Measurements from ENCODE around the gene RAB28. TPM values are rescaled to one million over a fixed set of nuclear protein-coding genes. Genes with fewer than 3 reads are reported as not detected.

Gene RAB28
- total and polyA plus RNA-seq, 9 of the 15 experiments (the other 6 are each of a cell fraction or from before 2014, with no cell fraction given), result 6.7 to 40.4 (median 23.0) TPM

DNA sequence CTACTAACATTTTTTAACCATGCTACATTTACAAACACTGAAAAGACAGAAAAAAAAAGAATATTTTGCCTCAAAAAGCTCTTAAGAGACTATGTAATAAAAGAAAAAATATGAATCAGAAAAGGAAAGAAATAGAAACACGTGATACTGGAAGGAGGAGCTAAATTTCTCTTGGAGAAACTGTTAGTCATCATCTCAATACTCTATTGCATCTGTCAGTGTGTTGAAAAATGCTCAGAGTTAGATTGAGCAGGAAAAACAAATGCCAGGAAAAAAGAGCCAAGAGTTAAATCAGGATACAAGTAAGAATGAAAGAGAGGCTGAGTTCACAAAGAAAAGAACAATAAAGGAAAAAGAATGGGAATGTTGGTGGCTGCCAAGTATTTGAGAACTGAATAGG, 2.6 kb downstream of the RAB28 start (continued):
- TF ChIP-seq RBBP5 (IDR thresholded peaks at IDR 0.05; ENCODE audit: borderline replicate concordance, insufficient read depth, low read length, poor library complexity, severe bottlenecking) (no peak), SMARCC2 (IDR thresholded peaks at IDR 0.05; ENCODE audit: low read depth) (peak; percentile 47; the same call in 1 of the 2 replicates), ZNF436 (CRISPR knock-in tag; IDR thresholded peaks at IDR 0.05) (no peak), JUND (IDR thresholded peaks at IDR 0.05; ENCODE audit: borderline replicate concordance, low read depth, low read length) (peak; percentile 33; the same call in 1 of the 2 replicates), JUND (tag; IDR thresholded peaks at IDR 0.05; ENCODE audit: borderline replicate concordance, low read depth, low read length) (no peak), C11orf30 (IDR thresholded peaks at IDR 0.05; ENCODE audit: low read depth) (0 out of 2 replicates have a peak, but pooled peaks have one; percentile 37), THRAP3 (IDR thresholded peaks at IDR 0.05; ENCODE audit: borderline replicate concordance) (no peak), TOE1 (IDR thresholded peaks at IDR 0.05; ENCODE audit: borderline replicate concordance) (peak; percentile 68; the same call in 1 of the 2 replicates), TOE1 (CRISPR knock-in tag; IDR thresholded peaks at IDR 0.05; ENCODE audit: borderline replicate concordance, low read depth) (no peak), LEF1 (IDR thresholded peaks at IDR 0.05) (no peak), ZNF445 (CRISPR knock-in tag; IDR thresholded peaks at IDR 0.05; ENCODE audit: low read depth) (no peak), DIDO1 (tag; IDR thresholded peaks at IDR 0.05; ENCODE audit: low read depth) (no peak), FOSL1 (tag; conservative IDR thresholded peaks at IDR 0.05) (peak; percentile 42; the same call in 1 of the 2 replicates), FOXM1 (IDR thresholded peaks at IDR 0.05; ENCODE audit: low read depth) (peak; percentile 62), FOXM1 (CRISPR knock-in tag; IDR thresholded peaks at IDR 0.05; ENCODE audit: low read depth) (no peak)
- TF ChIP-seq, protein P1, sequence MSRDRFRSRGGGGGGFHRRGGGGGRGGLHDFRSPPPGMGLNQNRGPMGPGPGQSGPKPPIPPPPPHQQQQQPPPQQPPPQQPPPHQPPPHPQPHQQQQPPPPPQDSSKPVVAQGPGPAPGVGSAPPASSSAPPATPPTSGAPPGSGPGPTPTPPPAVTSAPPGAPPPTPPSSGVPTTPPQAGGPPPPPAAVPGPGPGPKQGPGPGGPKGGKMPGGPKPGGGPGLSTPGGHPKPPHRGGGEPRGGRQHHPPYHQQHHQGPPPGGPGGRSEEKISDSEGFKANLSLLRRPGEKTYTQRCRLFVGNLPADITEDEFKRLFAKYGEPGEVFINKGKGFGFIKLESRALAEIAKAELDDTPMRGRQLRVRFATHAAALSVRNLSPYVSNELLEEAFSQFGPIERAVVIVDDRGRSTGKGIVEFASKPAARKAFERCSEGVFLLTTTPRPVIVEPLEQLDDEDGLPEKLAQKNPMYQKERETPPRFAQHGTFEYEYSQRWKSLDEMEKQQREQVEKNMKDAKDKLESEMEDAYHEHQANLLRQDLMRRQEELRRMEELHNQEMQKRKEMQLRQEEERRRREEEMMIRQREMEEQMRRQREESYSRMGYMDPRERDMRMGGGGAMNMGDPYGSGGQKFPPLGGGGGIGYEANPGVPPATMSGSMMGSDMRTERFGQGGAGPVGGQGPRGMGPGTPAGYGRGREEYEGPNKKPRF (IDR thresholded peaks at IDR 0.05; ENCODE audit: low read depth, low read length), result no peak
- TF ChIP-seq, protein P2, sequence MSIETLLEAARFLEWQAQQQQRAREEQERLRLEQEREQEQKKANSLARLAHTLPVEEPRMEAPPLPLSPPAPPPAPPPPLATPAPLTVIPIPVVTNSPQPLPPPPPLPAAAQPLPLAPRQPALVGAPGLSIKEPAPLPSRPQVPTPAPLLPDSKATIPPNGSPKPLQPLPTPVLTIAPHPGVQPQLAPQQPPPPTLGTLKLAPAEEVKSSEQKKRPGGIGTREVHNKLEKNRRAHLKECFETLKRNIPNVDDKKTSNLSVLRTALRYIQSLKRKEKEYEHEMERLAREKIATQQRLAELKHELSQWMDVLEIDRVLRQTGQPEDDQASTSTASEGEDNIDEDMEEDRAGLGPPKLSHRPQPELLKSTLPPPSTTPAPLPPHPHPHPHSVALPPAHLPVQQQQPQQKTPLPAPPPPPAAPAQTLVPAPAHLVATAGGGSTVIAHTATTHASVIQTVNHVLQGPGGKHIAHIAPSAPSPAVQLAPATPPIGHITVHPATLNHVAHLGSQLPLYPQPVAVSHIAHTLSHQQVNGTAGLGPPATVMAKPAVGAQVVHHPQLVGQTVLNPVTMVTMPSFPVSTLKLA (conservative IDR thresholded peaks at IDR 0.05), result peak in 1 of 2 experiments; percentile 41; a peak in 1 of 4 replicates
- TF ChIP-seq, protein P3, sequence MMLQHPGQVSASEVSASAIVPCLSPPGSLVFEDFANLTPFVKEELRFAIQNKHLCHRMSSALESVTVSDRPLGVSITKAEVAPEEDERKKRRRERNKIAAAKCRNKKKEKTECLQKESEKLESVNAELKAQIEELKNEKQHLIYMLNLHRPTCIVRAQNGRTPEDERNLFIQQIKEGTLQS (IDR thresholded peaks at IDR 0.05), result peak; percentile 72
- TF ChIP-seq, protein P3 (CRISPR knock-in tag; conservative IDR thresholded peaks at IDR 0.05), result no peak
